ENCODE data around the gene OR52K1. TPM values are rescaled to one million over a fixed set of nuclear protein-coding genes. Genes with fewer than 3 reads are reported as not detected.

The OR52K1 gene
- total RNA-seq, 2 donors from 2014 or later = not detected

DNA sequence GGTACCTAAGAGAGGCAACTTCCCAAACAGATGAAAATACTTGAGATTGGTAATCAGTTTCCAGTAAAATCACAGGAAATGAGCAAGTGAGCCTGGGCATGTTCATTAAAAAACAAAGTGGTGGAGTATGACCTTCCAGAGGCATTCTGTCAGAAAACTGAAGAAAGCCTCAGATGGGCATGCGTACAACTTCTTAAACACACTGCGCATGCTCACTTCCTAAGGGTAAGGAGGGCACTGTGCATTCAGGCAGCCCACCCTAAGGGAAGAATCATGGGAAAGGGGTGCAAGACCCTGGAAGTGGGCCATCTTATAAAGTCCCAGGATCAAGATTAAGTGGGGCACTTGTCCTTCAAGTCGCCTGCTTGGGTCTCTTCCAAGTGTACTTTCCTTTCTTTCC, 29.3 kb upstream of the OR52K1 start:
- TF ChIP-seq, protein P1, sequence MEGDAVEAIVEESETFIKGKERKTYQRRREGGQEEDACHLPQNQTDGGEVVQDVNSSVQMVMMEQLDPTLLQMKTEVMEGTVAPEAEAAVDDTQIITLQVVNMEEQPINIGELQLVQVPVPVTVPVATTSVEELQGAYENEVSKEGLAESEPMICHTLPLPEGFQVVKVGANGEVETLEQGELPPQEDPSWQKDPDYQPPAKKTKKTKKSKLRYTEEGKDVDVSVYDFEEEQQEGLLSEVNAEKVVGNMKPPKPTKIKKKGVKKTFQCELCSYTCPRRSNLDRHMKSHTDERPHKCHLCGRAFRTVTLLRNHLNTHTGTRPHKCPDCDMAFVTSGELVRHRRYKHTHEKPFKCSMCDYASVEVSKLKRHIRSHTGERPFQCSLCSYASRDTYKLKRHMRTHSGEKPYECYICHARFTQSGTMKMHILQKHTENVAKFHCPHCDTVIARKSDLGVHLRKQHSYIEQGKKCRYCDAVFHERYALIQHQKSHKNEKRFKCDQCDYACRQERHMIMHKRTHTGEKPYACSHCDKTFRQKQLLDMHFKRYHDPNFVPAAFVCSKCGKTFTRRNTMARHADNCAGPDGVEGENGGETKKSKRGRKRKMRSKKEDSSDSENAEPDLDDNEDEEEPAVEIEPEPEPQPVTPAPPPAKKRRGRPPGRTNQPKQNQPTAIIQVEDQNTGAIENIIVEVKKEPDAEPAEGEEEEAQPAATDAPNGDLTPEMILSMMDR (IDR thresholded peaks at IDR 0.05) = no peak

DNA sequence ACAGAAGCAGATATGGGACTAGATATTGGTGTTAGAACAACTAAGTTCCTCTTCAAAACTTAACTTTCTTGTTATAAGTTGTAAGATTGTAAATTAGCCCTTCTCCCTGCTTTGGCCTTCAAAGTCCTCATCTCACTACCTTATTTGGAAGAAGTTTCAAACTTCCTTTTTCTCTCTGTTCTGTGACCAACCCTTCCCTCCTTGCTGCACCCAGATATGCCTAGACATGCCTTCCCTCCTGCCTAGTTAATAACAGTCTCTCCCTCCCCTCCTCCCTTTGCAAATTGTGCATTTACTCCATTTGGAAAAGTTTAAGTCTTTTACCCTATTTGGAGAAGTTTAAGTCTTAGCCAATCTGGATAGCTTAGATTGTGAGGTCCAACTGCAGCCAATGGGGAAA, 28.4 kb upstream of the OR52K1 start:
- Histone ChIP-seq H3K27me3 (no peaks in the 10 kb centered on the region), H3K4me3 (no peak overlapping the region), H3K9me3 (no peaks in the 10 kb centered on the region), H3K27ac (no peak overlapping the region), H3K4me1 (no peaks in the 10 kb centered on the region), H3K36me3 (no peaks in the 10 kb centered on the region)
- DNase-seq (ENCODE audit: low spot score) = no peak
- TF ChIP-seq, protein P1 (IDR thresholded peaks at IDR 0.05) = no peak

More for the DNA sequence above, 29.3 kb upstream of the OR52K1 start:
- DNase-seq (ENCODE audit: low spot score) = no peak
- no peaks in the 10 kb centered on the region for H3K36me3 ChIP-seq
- H3K4me1 ChIP-seq = no peaks in the 10 kb centered on the region
- no peak overlapping the region for H3K4me3 ChIP-seq
- H3K27me3 ChIP-seq = no peaks in the 10 kb centered on the region
- H3K27ac ChIP-seq = no peak overlapping the region
- no peaks in the 10 kb centered on the region for H3K9me3 ChIP-seq

DNA sequence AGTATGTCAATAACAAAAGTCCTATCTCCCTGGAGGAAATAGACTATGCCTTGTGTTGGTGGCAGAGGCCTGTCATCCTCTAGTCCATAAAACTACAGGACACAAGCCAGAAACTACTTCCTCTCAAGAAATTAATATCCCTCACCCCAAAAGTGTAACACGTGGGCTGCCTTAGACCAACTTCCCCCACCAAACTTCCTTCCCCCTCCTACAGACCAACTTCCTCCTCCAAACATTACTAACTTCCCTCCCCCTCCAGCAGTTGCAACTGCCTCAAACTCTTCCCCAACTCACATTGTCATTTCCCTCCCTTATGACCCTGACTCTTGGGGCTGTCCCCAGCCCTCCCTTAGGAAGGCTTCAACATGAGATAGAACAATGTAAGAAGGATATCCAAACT, 27.0 kb upstream of the OR52K1 start:
- TF ChIP-seq, protein P1 (IDR thresholded peaks at IDR 0.05) = no peak
- H3K4me1 ChIP-seq = no peaks in the 10 kb centered on the region
- H3K36me3 ChIP-seq = no peaks in the 10 kb centered on the region
- H3K4me3 ChIP-seq = no peak overlapping the region
- H3K27me3 ChIP-seq = no peaks in the 10 kb centered on the region
- DNase-seq (ENCODE audit: low spot score) = no peak
- no peaks in the 10 kb centered on the region for H3K9me3 ChIP-seq
- H3K27ac ChIP-seq = no peak overlapping the region

DNA sequence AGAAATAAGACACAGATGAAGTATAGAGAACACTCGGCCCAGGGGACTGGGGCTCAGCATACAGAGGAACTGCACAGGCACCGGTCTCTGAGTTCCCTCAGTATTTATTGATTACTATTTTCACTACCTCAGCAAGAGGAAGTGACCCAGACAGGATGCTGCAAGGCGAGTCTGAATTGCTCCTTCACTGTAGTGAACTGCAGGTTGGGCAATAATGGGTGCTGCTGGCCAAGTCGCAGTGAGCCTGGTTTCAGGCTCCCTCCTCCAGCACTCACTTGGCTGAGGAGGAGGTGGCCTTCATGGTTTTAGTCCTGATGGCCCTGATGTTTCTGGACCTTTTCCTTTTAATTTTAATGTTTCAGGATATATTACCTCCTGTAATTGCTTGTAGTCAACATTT, 22.9 kb upstream of the OR52K1 start:
- Histone ChIP-seq H3K27ac (no peak overlapping the region), H3K27me3 (no peaks in the 10 kb centered on the region), H3K4me3 (no peak overlapping the region), H3K36me3 (no peaks in the 10 kb centered on the region), H3K4me1 (no peaks in the 10 kb centered on the region), H3K9me3 (peaks cover 0 to 4% of the 10 kb centered on the region in 2 donors)
- no peak for DNase-seq (ENCODE audit: low spot score)
- TF ChIP-seq, protein P1 (IDR thresholded peaks at IDR 0.05) = no peak

DNA sequence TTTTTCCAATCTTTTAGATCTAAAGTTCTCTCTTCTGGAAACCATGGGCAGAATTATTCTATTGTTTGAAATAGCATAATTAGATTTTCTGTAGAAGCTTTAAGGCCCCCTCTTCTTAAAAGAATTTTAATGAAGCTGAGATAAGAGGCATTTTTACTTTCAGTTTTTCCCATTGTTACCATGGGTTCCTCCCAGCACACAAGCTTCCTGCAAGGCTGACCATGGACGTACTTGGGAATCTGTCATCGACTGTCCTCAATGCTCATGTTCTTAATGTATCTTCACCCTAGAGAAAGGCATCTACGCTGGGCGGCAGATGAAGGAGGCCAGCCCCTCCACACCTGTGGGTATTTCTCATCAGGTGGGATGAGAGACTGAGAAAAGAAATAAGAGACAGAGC, 22.3 kb upstream of the OR52K1 start:
- no peak overlapping the region for H3K4me3 ChIP-seq
- H3K27me3 ChIP-seq = no peaks in the 10 kb centered on the region
- DNase-seq (ENCODE audit: low spot score) = no peak
- TF ChIP-seq, protein P1 (IDR thresholded peaks at IDR 0.05) = no peak
- no peaks in the 10 kb centered on the region for H3K36me3 ChIP-seq
- no peak overlapping the region for H3K27ac ChIP-seq
- H3K4me1 ChIP-seq = no peaks in the 10 kb centered on the region
- peaks cover 0 to 8% of the 10 kb centered on the region in 2 donors for H3K9me3 ChIP-seq
